ENCODE results near the gene KIAA0513. TPM values are rescaled to one million over a fixed set of nuclear protein-coding genes. Genes with fewer than 3 reads are reported as not detected.

KIAA0513 gene
- total RNA-seq, 1 donor from 2014 or later: 0.62 TPM

- H3K9me3 Mint-ChIP-seq: no peaks in the 10 kb centered on the region
- intact Hi-C loops (cut with micrococcal nuclease): loop anchor here (5.0 kb wide), 5 partner anchors 61 to 466 kb away; partner anchors contain the start of genes KIAA0513 and ZDHHC7
- no peak overlapping the region for H3K27ac Mint-ChIP-seq
- ATAC-seq (ENCODE audit: low read depth): no peak
- no peak overlapping the region for H3K4me3 Mint-ChIP-seq
- peaks cover 18% of the 10 kb centered on the region for H3K4me1 Mint-ChIP-seq
- H3K36me3 Mint-ChIP-seq (ENCODE audit: low read depth): no peaks in the 10 kb centered on the region
- POLR2A ChIA-PET: no interaction called here
- TF ChIP-seq CTCF (IDR thresholded peaks at IDR 0.05): no peak
- CTCF ChIA-PET: no interaction called here
- DNase-seq: no peak
- H3K27me3 Mint-ChIP-seq: peaks cover 14% of the 10 kb centered on the region
Observed at GRCh38 chr16:85087899-85088569, 60.4 kb downstream of the KIAA0513 start.

- Mint-ChIP-seq H3K4me1 (peaks cover 11% of the 10 kb centered on the region), H3K36me3 (ENCODE audit: low read depth) (no peaks in the 10 kb centered on the region), H3K27me3 (peaks cover 12% of the 10 kb centered on the region), H3K4me3 (no peak overlapping the region), H3K9me3 (no peaks in the 10 kb centered on the region), H3K27ac (no peak overlapping the region)
- no peak for TF ChIP-seq CTCF (IDR thresholded peaks at IDR 0.05)
- ChIA-PET POLR2A (no interaction called here), CTCF (no interaction called here)
- intact Hi-C loops (cut with micrococcal nuclease): loop anchor here (5.0 kb wide), 5 partner anchors 61 to 466 kb away; partner anchors contain the start of genes KIAA0513 and ZDHHC7
- DNase-seq (no peak), ATAC-seq (ENCODE audit: low read depth) (no peak)
Observed at GRCh38 chr16:85088570-85089199, 61.1 kb downstream of the KIAA0513 start.

- H3K36me3 Mint-ChIP-seq (ENCODE audit: low read depth): no peaks in the 10 kb centered on the region
Observed at GRCh38 chr16:85089525-85089924, 61.9 kb downstream of the KIAA0513 start.

GRCh38 chr16:85090181-85090580 lies 62.6 kb downstream of the KIAA0513 start:
- ChIA-PET POLR2A (no interaction called here), CTCF (no interaction called here)
- intact Hi-C loops (cut with micrococcal nuclease): no loop called here
- DNase-seq (no peak), ATAC-seq (ENCODE audit: low read depth) (no peak)
- Mint-ChIP-seq H3K27me3 (peaks cover 9% of the 10 kb centered on the region), H3K27ac (no peak overlapping the region), H3K4me3 (no peak overlapping the region), H3K36me3 (ENCODE audit: low read depth) (no peaks in the 10 kb centered on the region), H3K9me3 (no peaks in the 10 kb centered on the region), H3K4me1 (peaks cover 5% of the 10 kb centered on the region)
- no peak for TF ChIP-seq CTCF (IDR thresholded peaks at IDR 0.05)

More at GRCh38 chr16:85089525-85089924, 61.9 kb downstream of the KIAA0513 start:
- CTCF ChIA-PET: no interaction called here
- no peak overlapping the region for H3K4me3 Mint-ChIP-seq
- no peak for TF ChIP-seq CTCF (IDR thresholded peaks at IDR 0.05)
- ATAC-seq (ENCODE audit: low read depth) (no peak), DNase-seq (no peak)
- POLR2A ChIA-PET: no interaction called here
- no peaks in the 10 kb centered on the region for H3K9me3 Mint-ChIP-seq
- H3K27ac Mint-ChIP-seq: no peak overlapping the region
- H3K4me1 Mint-ChIP-seq: peaks cover 10% of the 10 kb centered on the region
- H3K27me3 Mint-ChIP-seq: peaks cover 15% of the 10 kb centered on the region
- intact Hi-C loops (cut with micrococcal nuclease): loop anchor here (5.0 kb wide), 5 partner anchors 62 to 467 kb away; partner anchors contain the start of genes KIAA0513 and ZDHHC7

- H3K36me3 Mint-ChIP-seq (ENCODE audit: low read depth): no peaks in the 10 kb centered on the region
- H3K9me3 Mint-ChIP-seq: no peaks in the 10 kb centered on the region
- peaks cover 6% of the 10 kb centered on the region for H3K27me3 Mint-ChIP-seq
- ATAC-seq (ENCODE audit: low read depth) (no peak), DNase-seq (no peak)
- no peak for TF ChIP-seq CTCF (IDR thresholded peaks at IDR 0.05)
- ChIA-PET CTCF (no interaction called here), POLR2A (no interaction called here)
- H3K4me1 Mint-ChIP-seq: peaks cover 3% of the 10 kb centered on the region
- no peak overlapping the region for H3K4me3 Mint-ChIP-seq
- intact Hi-C loops (cut with micrococcal nuclease): no loop called here
- H3K27ac Mint-ChIP-seq: no peak overlapping the region
Observed at GRCh38 chr16:85090873-85091521, 63.4 kb downstream of the KIAA0513 start.
